ENCODE results near the gene TPD52L1.
"Not testable (repeated sequence)": the region's sequence is repeated elsewhere in the genome, so short reads cannot be mapped to it uniquely, and the experiment has no call there.

The TPD52L1 gene

DNA sequence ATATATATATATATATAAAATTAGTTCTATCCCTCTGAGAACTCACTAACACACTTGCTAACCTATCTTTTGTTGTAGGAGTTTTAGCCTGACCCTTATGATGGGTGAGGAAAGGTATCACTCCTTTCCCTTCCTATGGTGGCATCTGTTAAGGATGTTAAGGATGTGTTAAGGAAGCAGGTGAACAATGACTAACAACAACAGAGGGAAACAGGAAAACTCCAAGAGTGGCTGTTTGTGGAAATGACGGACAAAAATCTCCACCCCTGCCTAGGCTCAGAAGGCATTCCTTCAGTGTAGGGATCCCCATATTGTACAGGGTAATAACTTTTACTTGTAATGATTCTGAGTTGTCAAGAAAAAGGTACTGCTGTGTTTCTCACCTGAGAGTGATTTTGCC lies 8.8 kb upstream of the TPD52L1 start:
- no peak for DNase-seq

DNA sequence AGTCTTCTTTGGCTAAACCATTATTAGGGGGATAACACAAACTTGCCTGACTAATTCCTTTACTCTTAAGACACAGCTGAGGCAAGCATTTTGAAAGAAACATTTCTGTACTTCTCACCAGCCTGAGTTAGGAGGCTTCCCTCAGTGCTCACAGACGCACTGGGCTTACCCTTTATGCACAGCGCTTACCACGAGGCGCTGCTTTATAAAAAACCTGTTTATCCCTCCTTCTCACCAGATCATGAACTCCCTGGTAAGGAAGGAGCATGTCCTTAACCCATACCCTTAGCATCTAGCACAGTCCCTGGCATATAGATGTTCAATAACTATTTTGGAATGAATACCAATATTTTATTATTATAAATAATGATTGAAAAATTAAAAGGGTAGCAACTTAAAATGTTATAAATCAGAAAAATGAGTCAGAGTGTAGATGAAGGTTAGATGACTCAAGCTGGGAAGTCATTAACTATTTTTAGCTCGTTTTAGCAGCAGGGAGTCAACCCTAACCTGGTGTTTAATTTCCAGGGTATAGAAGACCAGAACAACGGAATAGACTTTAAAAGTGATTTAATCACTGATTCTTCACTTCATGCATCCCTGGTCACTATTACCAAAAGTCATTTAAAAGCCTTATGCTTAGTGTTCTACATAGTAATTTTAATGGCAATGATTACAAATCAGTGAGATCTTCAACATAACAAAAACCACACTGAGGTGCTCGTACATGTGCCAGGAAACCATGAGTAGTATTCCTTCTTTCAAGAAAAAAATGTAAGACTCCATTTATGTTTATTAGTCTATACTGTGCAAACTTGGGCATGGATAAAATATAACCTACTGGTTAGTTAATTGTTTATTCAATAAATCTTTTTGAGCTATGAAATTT lies 4.1 kb upstream of the TPD52L1 start:
- DNase-seq = no peak

DNA sequence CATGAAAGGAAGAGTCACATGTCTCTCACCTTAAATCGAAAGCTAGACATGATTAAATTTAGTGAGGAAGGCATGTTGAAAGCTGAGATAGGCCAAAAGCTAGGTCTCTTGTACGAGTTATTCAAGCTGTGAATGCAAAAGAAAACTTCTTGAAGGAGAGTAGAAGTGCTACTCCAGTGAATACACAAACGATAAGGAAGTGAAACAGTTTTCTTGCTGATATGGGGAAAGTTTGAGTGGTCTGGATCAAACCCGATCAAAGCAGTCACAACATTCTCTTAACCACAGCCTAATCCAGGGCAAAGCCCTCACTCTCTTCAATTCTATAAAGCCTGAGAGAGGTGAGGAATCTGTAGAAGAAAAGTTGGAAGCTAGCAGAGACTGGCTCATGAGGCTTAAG lies 1.9 kb upstream of the TPD52L1 start:
- no peak for DNase-seq

- DNase-seq = peak; percentile 1
These were observed 666 bp downstream of the TPD52L1 start for GRCh38 chr6:125154118-125154760.

- peak; percentile 1 for DNase-seq
These were observed 1.2 kb downstream of the TPD52L1 start for GRCh38 chr6:125154761-125155135.

GRCh38 chr6:125155344-125155743 lies 1.8 kb downstream of the TPD52L1 start:
- no peak for DNase-seq

- no peak for DNase-seq
These were observed 2.9 kb downstream of the TPD52L1 start for GRCh38 chr6:125156496-125156895.

DNA sequence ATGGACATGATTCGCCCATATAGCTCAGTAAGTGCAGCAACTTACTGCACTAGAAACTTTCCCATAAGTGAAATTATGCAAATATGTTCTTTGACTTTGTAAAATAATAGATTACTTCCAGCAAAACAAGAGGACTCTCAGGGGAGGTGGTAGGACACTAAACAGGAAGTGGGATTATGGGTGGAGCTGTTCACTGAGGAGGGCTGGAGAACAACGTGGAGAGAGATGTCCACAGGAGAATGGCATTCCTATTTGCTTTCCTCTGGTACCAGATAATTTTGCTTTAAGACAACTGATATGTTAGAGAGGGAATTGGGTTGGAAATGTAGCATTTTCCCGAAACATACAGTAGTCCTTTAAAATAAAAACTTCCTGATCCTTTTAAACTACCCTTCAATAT lies 3.7 kb downstream of the TPD52L1 start:
- no peak for DNase-seq

GRCh38 chr6:125157725-125158124 lies 4.2 kb downstream of the TPD52L1 start:
- DNase-seq = no peak

DNA sequence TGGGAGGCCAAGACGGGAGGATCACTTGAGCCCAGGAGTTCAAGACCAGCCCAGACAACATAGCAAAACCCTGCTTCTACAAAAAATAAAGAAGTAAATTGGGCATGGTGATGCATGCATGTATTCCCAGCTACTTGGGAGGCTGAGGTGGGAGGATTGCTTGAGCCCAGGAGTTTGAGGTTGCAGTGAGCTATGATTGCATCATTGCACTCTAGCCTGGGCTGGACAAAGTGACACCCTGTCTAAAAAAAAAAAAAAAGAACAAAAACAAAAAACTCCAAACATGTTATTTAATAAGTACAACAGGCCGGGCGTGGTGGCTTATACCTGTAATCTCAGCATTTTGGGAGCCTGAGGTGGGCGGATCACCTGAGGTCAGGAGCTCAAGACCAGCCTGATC lies 9.8 kb downstream of the TPD52L1 start:
- DNase-seq = not testable (repeated sequence)

GRCh38 chr6:125163811-125164210 lies 10.2 kb downstream of the TPD52L1 start:
- DNase-seq = no peak

GRCh38 chr6:125164696-125165095 lies 11.1 kb downstream of the TPD52L1 start:
- no peak for DNase-seq

DNA sequence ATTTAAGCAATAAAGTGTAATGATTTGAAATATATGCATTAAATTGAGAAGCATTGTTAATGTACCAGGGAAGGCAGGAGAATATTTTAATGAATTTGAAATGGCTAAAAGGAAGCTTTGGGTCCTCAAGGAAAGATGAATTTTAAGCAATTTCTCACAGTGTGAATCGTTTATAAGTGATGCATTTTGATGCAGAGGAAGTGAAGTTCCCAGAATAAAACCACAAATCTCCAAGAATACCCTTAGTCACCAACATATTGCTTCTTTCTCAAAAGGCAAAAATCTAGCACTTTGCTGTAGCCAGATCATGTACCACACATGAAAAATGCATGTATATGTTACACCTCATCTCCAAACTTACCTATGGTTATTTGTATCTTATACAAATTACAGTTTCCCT lies 11.7 kb downstream of the TPD52L1 start:
- no peak for DNase-seq

- no peak for DNase-seq
These were observed 12.2 kb downstream of the TPD52L1 start for GRCh38 chr6:125165776-125166175.

GRCh38 chr6:125166711-125167110 lies 13.1 kb downstream of the TPD52L1 start:
- DNase-seq = no peak

- no peak for DNase-seq
These were observed 14.0 kb downstream of the TPD52L1 start for GRCh38 chr6:125167579-125167978.

GRCh38 chr6:125169058-125169457 lies 15.5 kb downstream of the TPD52L1 start:
- no peak for DNase-seq

DNA sequence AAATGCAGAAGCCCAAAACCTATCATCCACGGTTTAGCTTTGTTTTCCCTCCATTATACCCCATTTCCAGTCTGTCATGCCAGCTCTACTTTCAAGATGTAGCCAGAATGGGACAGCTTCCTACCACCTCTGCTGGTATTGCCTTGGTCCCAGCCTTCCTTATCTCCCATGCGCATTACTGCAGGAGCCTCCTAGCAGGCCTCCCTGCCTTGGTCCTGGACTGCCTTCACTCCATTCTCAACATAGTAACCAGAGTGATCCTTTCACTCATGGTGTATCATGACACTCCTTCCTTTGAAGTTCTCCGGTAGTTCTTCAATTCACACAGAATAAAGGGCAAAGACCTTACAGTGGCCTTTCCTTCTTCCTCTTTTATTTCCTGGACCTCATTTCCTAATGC lies 15.9 kb downstream of the TPD52L1 start:
- no peak for DNase-seq

- no peak for DNase-seq
These were observed 16.8 kb downstream of the TPD52L1 start for GRCh38 chr6:125170376-125170775.

DNA sequence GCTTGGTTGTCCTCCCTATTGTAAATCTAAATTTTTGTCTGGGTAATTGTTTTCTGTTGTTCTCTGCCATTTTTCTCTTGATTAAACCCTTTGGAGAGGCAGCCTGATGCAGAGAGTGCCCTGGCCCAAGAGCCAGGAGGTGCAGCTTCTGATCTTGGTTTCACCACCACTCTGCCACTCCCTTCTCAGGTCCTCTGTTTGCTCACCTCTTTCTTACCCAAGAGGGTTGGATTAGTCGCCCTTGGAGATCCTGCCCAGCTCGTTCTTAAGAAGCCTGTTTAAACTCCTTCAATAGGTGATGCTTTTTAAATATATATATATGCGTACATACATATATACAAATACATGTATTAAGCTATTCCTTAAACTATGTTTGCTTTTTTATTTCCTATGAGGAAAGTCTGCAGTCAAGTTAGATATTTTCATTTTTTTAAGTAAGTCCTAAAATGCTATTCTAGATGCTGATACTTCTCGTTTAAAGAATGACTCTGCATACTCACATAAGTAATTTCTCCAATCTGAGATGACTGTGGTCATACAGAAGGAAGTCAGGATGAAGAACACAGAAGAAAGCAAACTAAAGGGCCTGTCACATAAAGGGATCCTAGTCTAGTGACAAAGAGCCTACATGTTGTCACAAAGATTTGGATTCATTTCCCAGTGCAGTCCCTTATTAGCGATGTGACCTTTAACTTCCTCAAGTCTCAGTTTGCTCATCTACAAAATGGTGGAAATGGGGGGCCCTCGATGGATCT lies 19.9 kb downstream of the TPD52L1 start:
- DNase-seq = no peak

DNA sequence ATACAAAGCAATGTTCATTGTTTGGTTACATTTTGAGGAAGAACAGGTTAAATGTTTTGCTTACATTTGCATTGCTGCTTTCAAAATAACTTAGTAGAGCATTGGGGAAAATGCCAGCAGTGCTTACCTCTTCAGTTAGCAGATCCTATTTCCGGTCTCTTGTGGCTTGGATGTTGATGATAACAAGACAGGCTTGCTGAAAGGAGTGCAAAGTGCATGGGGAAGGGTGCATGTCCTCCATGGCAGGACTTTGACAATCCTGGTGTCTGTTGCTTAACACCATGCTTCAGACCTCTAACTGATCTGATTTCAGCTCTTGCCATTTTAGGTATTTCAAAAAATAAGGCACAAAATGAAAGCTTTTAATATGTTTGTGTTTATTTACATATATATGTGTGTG lies 21.1 kb downstream of the TPD52L1 start:
- DNase-seq = no peak

DNA sequence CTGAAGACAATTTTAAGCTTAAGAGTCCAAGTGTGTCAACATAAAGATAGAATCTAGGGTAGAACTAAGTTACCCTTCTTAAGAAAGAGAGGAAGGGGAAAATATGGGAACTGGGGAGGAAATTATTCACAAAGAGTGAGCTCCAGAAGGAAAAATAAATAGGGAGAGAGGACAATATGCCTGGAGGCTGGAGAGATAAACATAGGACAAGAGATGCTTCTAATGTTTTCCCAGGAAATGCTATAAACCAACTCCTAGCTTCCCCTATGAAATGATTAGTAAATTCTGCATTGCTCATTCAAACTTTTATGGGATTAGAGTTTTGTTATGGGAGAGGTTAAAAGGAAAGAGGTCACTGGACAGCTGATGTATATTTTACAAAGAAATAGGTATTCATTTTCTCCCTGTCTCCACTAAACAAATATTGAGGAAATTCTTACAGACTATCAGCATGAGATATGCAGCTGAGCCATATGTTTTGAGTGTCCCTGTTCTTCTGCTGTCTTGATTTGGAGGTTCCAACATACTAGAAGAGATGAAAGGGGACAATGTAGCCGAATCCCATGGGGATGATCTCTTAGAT lies 22.0 kb downstream of the TPD52L1 start:
- DNase-seq = no peak

DNA sequence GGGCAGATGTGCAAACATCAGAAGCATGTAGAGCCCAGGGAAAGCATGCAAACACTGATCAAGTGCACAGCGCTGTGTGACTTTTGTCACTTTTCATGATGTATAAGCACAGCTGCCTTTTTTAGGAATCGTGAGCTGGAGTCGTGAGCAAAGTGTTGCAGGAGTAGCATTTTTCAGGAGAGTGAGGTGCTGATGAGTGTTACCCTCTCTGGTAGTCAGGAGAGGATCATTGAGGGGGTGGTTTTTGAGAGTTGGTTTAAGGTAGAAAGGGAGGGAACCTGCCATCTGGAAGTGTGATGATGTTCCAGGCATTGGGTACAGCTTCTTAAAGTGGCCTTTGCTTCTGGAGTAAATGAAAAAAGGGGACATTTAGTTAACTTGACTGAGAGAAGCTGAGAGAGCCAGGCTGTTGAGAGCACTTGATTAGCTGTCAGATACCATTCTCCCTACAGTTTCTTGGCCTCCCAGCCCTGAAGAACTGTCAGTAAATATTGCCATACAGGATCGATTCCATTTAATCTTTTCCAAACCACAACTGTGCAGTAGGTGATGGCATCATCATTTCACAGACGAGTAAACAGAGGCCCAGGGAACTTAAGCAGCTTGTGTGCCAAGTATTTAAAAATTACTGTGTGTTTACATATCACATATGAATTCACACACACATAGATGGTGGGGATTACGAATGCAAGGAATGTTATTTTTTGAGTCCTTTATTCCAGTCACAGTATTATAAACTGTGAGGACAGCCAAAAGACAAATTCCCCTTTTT lies 28.9 kb downstream of the TPD52L1 start:
- no peak for DNase-seq

Measured in stimulated activated CD4-positive, alpha-beta T cell treated with anti-CD3 and anti-CD28 coated beads, Interleukin-12 subunit alpha, Interleukin-12 subunit beta, amount 100 ng/mL, for 4 hours (primary cell).